SHP77 (cell line): Measurements from ENCODE around the gene CITED4.
"Not testable (repeated sequence)": the region's sequence is repeated elsewhere in the genome, so short reads cannot be mapped to it uniquely, and the experiment has no call there.

Experiments used
- DNase-seq, 2 experiments: peaks; one replicate each; lab custom pipeline; 2025; lab: John Stamatoyannopoulos, UW

CITED4 gene

GRCh38 chr1:40862008-40862863 is at the start of gene CITED4:
CITED4 (minus strand) TSS chr1:40862363; CDS start chr1:40862127, 236 bp downstream.
- DNase-seq = no peak

GRCh38 chr1:40911105-40911504 is 48.9 kb upstream of the CITED4 start:
- DNase-seq = no peak

- no peak for DNase-seq
Measured at GRCh38 chr1:40909281-40909680, 47.1 kb upstream of the CITED4 start.

- DNase-seq = no peak
Measured at GRCh38 chr1:40908350-40908749, 46.2 kb upstream of the CITED4 start.

GRCh38 chr1:40907899-40908298 is 45.7 kb upstream of the CITED4 start:
- no peak for DNase-seq

- no peak for DNase-seq
Measured at GRCh38 chr1:40906781-40907400, 44.7 kb upstream of the CITED4 start.

- no peak for DNase-seq
Measured at GRCh38 chr1:40905061-40905460, 42.9 kb upstream of the CITED4 start.

- no peak for DNase-seq
Measured at GRCh38 chr1:40903106-40903505, 40.9 kb upstream of the CITED4 start.

GRCh38 chr1:40901886-40902852 is 40.0 kb upstream of the CITED4 start:
- DNase-seq = no peak

- no peak for DNase-seq
Measured at GRCh38 chr1:40899230-40899870, 37.2 kb upstream of the CITED4 start.

- DNase-seq = no peak
Measured at GRCh38 chr1:40898431-40898901, 36.3 kb upstream of the CITED4 start.

- no peak for DNase-seq
Measured at GRCh38 chr1:40897513-40897912, 35.4 kb upstream of the CITED4 start.

- no peak for DNase-seq
Measured at GRCh38 chr1:40896482-40896881, 34.3 kb upstream of the CITED4 start.

- no peak for DNase-seq
Measured at GRCh38 chr1:40895601-40896000, 33.4 kb upstream of the CITED4 start.

- not testable (repeated sequence) for DNase-seq
Measured at GRCh38 chr1:40894858-40895257, 32.7 kb upstream of the CITED4 start.

GRCh38 chr1:40894455-40894854 is 32.3 kb upstream of the CITED4 start:
- DNase-seq = no peak

- DNase-seq = no peak
Measured at GRCh38 chr1:40893946-40894345, 31.8 kb upstream of the CITED4 start.

- no peak for DNase-seq
Measured at GRCh38 chr1:40892354-40892753, 30.2 kb upstream of the CITED4 start.

GRCh38 chr1:40890771-40891170 is 28.6 kb upstream of the CITED4 start:
- no peak for DNase-seq

- DNase-seq = no peak
Measured at GRCh38 chr1:40887652-40888051, 25.5 kb upstream of the CITED4 start.

- no peak for DNase-seq
Measured at GRCh38 chr1:40887012-40887378, 24.8 kb upstream of the CITED4 start.
